Measurements from ENCODE around the gene ADAMTS15.

GRCh38 chr11:130427581-130428315 lies 20.7 kb upstream of the ADAMTS15 start:
- peak in 6 of 12 donors; percentile 12 to 42 (median 27) for TF ChIP-seq CTCF (IDR thresholded peaks at IDR 0.05)
- TF ChIP-seq POLR2A (IDR thresholded peaks at IDR 0.05), result no peak

Data from heart left ventricle (tissue), 13 donors.